Measurements from ENCODE around the gene EPB41L4A.

Gene EPB41L4A

GRCh38 chr5:112306956-112307355, 112.1 kb downstream of the EPB41L4A start:
- no peak for DNase-seq

GRCh38 chr5:112304743-112305142, 114.3 kb downstream of the EPB41L4A start:
- no peak for DNase-seq

GRCh38 chr5:112303685-112304084, 115.4 kb downstream of the EPB41L4A start:
- DNase-seq, result no peak

GRCh38 chr5:112294126-112294525, 125.0 kb downstream of the EPB41L4A start:
- DNase-seq, result no peak

GRCh38 chr5:112293587-112293986, 125.5 kb downstream of the EPB41L4A start:
- no peak for DNase-seq

- no peak for DNase-seq
Observed at GRCh38 chr5:112290691-112291090, 128.4 kb downstream of the EPB41L4A start.

- DNase-seq, result no peak
Observed at GRCh38 chr5:112289465-112289864, 129.6 kb downstream of the EPB41L4A start.

- DNase-seq, result no peak
Observed at GRCh38 chr5:112283943-112284929, 134.8 kb downstream of the EPB41L4A start.

GRCh38 chr5:112283034-112283582, 136.0 kb downstream of the EPB41L4A start:
- DNase-seq, result no peak

- no peak for DNase-seq
Observed at GRCh38 chr5:112279082-112279481, 140.0 kb downstream of the EPB41L4A start.

- DNase-seq, result no peak
Observed at GRCh38 chr5:112276991-112277390, 142.1 kb downstream of the EPB41L4A start.

GRCh38 chr5:112275671-112276070, 143.4 kb downstream of the EPB41L4A start:
- no peak for DNase-seq

GRCh38 chr5:112270299-112271293, 148.5 kb downstream of the EPB41L4A start:
- no peak for DNase-seq

- DNase-seq, result no peak
Observed at GRCh38 chr5:112267231-112267630, 151.8 kb downstream of the EPB41L4A start.

GRCh38 chr5:112264666-112265065, 154.4 kb downstream of the EPB41L4A start:
- no peak for DNase-seq

- DNase-seq, result no peak
Observed at GRCh38 chr5:112264151-112264550, 154.9 kb downstream of the EPB41L4A start.

GRCh38 chr5:112263469-112263868, 155.6 kb downstream of the EPB41L4A start:
- DNase-seq, result no peak

- no peak for DNase-seq
Observed at GRCh38 chr5:112258571-112258970, 160.5 kb downstream of the EPB41L4A start.

GRCh38 chr5:112257976-112258375, 161.1 kb downstream of the EPB41L4A start:
- no peak for DNase-seq

- DNase-seq, result no peak
Observed at GRCh38 chr5:112257005-112257404, 162.1 kb downstream of the EPB41L4A start.

GRCh38 chr5:112254303-112254702, 164.8 kb downstream of the EPB41L4A start:
- no peak for DNase-seq

- DNase-seq, result no peak
Observed at GRCh38 chr5:112253478-112254250, 165.4 kb downstream of the EPB41L4A start.

Measured in SHP77 treated with DMSO at 0.1 percent for 48 hours (cell line).